Left lung (tissue), 10 donors: Measurements from ENCODE around the gene OGA. TPM values are rescaled to one million over a fixed set of nuclear protein-coding genes. Genes with fewer than 3 reads are reported as not detected.

Experiments
- ATAC-seq: fragments of 200-7000 bp; cut with Tn5 transposase; one replicate; pipeline ENCODE4 v1.9.1; 2020; ENCODE audit warnings: moderate library complexity
- DNase-seq, 4 donors: peaks; one replicate each; pipeline ENCODE4 v3.0.0-alpha.2; 2013 to 2020
- H3K27ac ChIP-seq, 2 donors: fragments of 200-600 bp; sonication (generic) in 1 of 2; one replicate each; pipeline versions ENCODE4 v1.5.0 to v1.8.0; 2020 to 2021
- H3K27me3 ChIP-seq, 2 donors: fragments of 200-600 bp; sonication (generic) in 1 of 2; one replicate each; pipeline versions ENCODE4 v1.5.0 to v1.8.0; 2020 to 2021
- H3K36me3 ChIP-seq, 2 donors: fragments of 200-600 bp; sonication (generic) in 1 of 2; one replicate each; pipeline versions ENCODE4 v1.5.0 to v1.8.0; 2020 to 2021
- H3K4me1 ChIP-seq, 2 donors: fragments of 200-600 bp; one replicate each; pipeline ENCODE4 v1.8.0; 2021
- H3K4me3 ChIP-seq, 2 donors: fragments of 200-600 bp; sonication (generic) in 1 of 2; one replicate each; pipeline versions ENCODE4 v1.5.0 to v1.8.0; 2020 to 2021; ENCODE audit warnings: mild to moderate bottlenecking in 1 of 2
- H3K9me3 ChIP-seq, 2 donors: fragments of 200-600 bp; sonication (generic) in 1 of 2; one replicate each; pipeline versions ENCODE4 v1.5.0 to v1.8.0; 2020 to 2021
- CTCF ChIP-seq, 2 donors: fragments of 200-600 bp; sonication (generic) in 1 of 2; IDR thresholded peaks; one replicate each; pipeline versions ENCODE4 v1.5.0 to v1.8.0; 2021; ENCODE audit warnings: antibody characterized with exemption in 2 of 2
- intact Hi-C, 2 donors: fragments of 100-400 bp; cut with DNase I; formaldehyde crosslinking; loops; one replicate each; pipeline versions ENCODE4 v1.11.2 to v1.14.2; 2022
- polyA plus RNA-seq, 6 donors: library from polyadenylated mRNA; unstranded; fragments of 120-200 nt; gene quantifications; one replicate each; pipeline ENCODE4 v1.2.1, GENCODE V29; 2013; ENCODE audit not compliant: insufficient read length in 6 of 6
- total RNA-seq, 2 donors: library from RNA; stranded (reverse); fragmentation: NEBNext Ultra II Directional; extraction: Animal tissue kit (Norgen Biotek cat#: 25700); gene quantifications; one replicate each; pipeline ENCODE4 v1.2.1, GENCODE V29; 2021
- donor health status: DM: no; HTN: yes; CAD: no.
- donor health status: DM: no; HTN: no; CAD: no.

Gene OGA
- total and polyA plus RNA-seq, 8 donors: 72.6 to 288 (median 232) TPM

GRCh38 chr10:101782811-101783735 lies 35.2 kb downstream of the OGA start, which contains the start of gene NPM3:
TSS of gene NPM3 (minus strand) at chr10:101783446. CDS start at chr10:101783390, 56 bp downstream.
- H3K36me3 ChIP-seq: peaks cover 0 to 32% of the 10 kb centered on the region in 2 donors
- intact Hi-C loops: no loop called here
- ATAC-seq (peak; percentile 70), DNase-seq (peak; percentile 66 to 91 (median 86))
- peak within 1 kb of the TSS; percentile 61 to 62 for H3K4me3 ChIP-seq
- H3K4me1 ChIP-seq: peaks cover 20 to 57% of the 10 kb centered on the region in 2 donors
- peak within 1 kb of the TSS; percentile 18 to 45 for H3K27ac ChIP-seq
- no peak for TF ChIP-seq CTCF (IDR thresholded peaks at IDR 0.05)
- no peaks in the 10 kb centered on the region for H3K9me3 ChIP-seq
- peaks cover 0 to 23% of the 10 kb centered on the region in 2 donors for H3K27me3 ChIP-seq

GRCh38 chr10:101781984-101782810 lies 36.0 kb downstream of the OGA start:
- DNase-seq (peak in 1 of 4 donors; percentile 59), ATAC-seq (no peak)
- peak overlapping the region; percentile 61 to 62 for H3K4me3 ChIP-seq
- no peak for TF ChIP-seq CTCF (IDR thresholded peaks at IDR 0.05)
- peaks cover 0 to 23% of the 10 kb centered on the region in 2 donors for H3K36me3 ChIP-seq
- intact Hi-C loops: no loop called here
- peaks cover under 1 to 31% of the 10 kb centered on the region in 2 donors for H3K27me3 ChIP-seq
- no peak overlapping the region for H3K27ac ChIP-seq
- no peaks in the 10 kb centered on the region for H3K9me3 ChIP-seq
- peaks cover 20 to 59% of the 10 kb centered on the region in 2 donors for H3K4me1 ChIP-seq

GRCh38 chr10:101781655-101781983 lies 36.6 kb downstream of the OGA start:
- Histone ChIP-seq H3K4me3 (no peak overlapping the region), H3K27me3 (peaks cover 5 to 37% of the 10 kb centered on the region in 2 donors), H3K4me1 (peaks cover 20 to 59% of the 10 kb centered on the region in 2 donors)

GRCh38 chr10:101780818-101781654 lies 37.2 kb downstream of the OGA start:
- no peak overlapping the region for H3K4me3 ChIP-seq
- H3K4me1 ChIP-seq: peaks cover 23 to 65% of the 10 kb centered on the region in 2 donors
- peaks cover 10 to 43% of the 10 kb centered on the region in 2 donors for H3K27me3 ChIP-seq
- ATAC-seq: peak; percentile 62
- peaks cover 0 to 11% of the 10 kb centered on the region in 2 donors for H3K36me3 ChIP-seq
- intact Hi-C loops: no loop called here
- H3K27ac ChIP-seq: no peak overlapping the region
- DNase-seq: peak in 3 of 4 donors; percentile 60 to 90 (median 64)
- no peaks in the 10 kb centered on the region for H3K9me3 ChIP-seq
- peak; percentile 92 to 95 for TF ChIP-seq CTCF (IDR thresholded peaks at IDR 0.05)

More at GRCh38 chr10:101781655-101781983, 36.6 kb downstream of the OGA start:
- DNase-seq (peak in 1 of 4 donors; percentile 33), ATAC-seq (no peak)
- no peak overlapping the region for H3K27ac ChIP-seq
- intact Hi-C loops: no loop called here
- H3K36me3 ChIP-seq: peaks cover 0 to 17% of the 10 kb centered on the region in 2 donors
- no peaks in the 10 kb centered on the region for H3K9me3 ChIP-seq
- no peak for TF ChIP-seq CTCF (IDR thresholded peaks at IDR 0.05)
